MV-4-11 (cell line): ENCODE results near the gene LSS.

Experiments
- DNase-seq: peaks from one replicate; lab custom pipeline; 2025; lab: John Stamatoyannopoulos, UW

Gene LSS

DNA sequence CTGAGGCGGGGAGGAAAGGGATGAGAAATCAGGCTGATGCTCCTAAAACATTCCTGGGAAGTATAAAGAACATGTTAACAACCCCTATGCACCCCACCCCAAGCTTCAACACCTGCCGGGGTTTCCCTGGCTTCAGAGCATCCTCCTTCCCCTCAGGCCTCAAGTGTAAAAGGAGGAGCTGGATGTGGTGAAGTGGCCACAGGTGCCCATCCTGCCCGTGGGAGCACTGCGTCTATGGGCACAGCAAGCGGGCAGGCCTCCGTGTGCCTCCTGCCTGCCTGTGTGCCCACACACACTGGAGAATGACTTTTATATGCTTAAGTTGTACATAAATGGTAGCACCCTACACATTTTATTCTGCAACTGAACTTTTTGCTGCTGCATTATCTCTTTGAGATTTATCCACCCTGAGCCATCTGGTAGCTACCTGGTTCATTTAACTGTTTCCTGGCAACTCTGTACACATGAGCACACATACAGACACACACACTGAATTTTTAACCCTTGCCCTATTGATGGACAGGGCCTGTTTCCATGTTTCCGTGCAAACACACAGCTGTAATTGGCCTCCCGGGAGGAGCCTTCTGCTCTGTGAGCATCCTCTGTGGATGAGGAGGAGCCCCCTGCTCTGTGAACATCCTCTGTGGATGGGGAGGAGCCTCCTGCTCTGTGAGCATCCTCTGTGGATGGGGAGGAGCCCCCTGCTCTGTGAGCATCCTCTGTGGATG, 59.8 kb downstream of the LSS start:
- no peak for DNase-seq

DNA sequence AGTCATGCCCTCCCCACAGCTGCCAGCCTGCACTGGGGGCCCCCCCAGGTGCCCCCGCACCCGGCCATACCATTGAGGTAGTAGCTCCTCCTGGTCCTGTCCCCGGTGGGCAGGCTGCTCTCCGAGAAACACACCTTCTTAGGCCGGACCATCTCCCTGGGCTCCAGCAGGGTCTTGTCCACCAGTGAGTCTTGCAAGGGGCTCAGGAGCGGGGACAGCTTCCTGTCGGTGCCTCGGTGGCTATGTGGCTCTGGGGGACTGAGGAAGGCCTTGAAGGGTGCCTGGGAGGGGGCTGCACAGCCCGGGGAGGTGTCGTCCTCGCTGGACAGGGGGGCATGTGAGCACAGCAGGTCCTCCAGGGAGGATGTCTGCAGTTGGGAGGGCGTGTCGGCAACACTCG, 60.3 kb downstream of the LSS start:
- no peak for DNase-seq

DNA sequence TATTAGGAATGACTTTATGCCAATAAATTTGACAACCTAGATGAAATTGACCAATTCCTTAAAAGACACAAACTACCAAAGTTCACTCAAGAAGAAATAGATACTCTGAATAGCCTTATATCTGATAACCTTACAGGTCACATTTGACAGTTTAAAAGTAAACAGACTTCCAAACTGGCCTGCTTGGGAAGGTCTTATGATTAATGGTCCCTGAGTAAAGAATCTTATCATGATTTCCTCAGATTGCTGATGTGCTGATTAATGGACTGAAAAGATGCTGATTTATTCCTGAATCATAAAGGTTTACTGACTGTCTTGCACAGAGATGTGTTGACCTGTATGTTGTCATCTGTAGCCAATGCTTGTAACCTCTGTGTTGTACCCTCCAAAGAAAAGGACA, 63.5 kb downstream of the LSS start:
- DNase-seq = no peak

DNA sequence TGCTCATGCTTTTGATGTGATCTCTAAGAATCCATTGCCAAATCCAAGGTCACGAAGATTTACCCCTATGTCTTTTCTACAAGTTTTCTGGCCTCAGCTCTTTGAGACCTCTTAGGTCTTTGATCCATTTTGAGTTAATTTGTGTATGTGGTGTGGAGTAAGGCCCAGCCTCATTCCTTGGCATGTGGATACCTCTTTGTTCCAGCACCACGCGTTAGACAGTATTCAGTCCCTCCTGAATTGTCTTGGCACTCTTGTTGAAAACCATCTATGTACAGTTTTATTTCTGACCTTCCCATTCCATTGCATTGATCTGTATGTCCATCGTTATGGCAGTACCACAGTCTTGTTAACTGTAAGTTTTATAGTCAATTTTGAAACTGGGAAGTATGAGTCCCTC, 65.2 kb downstream of the LSS start:
- DNase-seq = no peak

DNA sequence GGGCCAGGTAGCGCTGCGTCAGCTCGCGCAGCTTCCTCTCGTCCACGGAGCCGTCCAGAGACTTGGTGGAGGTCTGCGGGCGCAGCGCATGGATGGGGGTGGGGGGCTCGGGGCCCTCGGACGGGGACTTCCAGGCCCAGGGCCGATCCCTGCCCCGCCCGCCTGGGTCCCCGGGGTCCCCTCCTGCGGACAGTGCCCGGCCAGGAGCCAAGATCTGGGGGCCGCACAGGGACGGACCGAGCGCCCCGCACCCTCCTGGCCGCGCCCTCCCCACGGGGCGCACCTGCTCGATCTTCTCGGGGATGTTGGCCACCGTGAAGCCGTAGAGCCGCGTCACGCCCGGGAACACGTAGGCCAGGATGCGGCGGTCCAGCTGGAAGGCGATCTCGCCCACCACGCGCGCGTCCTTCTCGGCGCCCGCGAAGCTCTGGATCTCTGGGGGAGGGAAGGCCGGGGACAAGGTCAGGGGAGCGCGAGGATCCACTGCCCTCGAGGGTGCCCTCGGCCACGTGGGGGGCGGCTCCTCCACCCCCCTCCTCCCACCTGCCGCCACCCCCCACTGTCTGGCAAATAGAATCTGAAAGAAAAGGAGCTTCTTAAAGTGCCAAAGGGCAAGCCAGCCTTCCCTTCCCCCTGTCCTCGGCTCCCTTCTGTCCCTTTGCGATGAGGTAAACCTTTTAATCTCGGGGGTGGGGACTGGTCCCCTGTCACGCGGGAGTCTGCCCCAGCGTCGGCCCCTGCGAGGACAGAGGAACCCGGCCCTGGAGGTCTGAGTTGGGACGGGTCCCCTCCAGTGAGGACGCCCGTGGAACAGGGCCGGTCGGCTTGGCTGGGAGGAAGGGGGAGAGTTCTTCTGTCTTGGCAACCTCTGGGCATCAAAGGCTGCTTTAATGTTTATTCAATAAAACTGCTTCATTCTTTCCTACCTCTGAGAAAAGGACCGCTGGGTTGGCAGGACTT, 66.7 kb downstream of the LSS start:
- no peak for DNase-seq

DNA sequence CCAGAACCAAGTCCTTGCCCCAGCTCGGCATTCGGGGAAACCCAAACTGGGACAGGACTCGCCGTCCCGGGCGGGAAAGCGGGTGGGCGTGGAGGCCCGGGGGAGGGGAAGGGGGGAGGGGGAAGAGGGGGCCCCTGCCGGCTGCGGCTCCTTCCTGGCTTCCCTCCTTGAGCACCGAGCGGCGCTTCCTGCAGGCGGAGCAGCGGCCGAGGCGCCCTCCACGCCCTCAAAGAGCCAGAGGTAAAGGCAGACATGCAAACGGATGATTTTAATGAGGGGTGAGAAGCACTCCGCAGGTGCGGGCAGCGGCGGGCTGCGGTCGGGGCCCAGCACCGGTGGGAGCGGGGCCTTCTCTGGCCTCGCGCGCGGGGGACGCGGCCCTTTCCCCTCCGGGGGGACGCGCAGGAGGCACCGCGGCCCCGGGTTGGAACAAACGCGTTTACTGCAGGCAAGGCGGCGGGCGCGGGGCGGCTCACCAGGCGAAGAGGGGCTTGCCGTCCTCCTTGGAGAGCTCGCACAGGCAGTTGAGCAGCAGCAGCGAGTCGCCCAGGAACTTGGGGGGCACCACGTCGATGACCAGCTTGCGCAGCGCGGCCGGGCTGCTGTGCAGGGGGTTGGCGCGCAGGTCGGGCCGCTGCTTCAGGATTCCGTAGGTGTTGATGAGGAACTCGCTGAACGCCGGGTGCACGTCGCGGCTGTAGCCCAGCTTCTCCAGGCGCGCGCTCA, 67.5 kb downstream of the LSS start:
- no peak for DNase-seq

DNA sequence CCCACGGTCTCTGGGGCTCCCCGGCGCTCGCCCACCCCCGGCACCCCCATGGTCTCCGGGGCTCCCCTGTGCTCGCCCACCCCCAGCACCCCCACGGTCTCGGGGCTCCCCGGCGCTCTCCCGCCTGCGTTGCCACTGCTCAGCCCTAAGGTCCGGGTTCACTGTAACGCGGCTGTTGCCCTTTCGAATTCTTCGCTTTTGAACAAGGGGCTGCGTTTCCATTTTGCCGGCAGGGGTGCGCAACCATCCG, 68.0 kb downstream of the LSS start:
- no peak for DNase-seq

DNA sequence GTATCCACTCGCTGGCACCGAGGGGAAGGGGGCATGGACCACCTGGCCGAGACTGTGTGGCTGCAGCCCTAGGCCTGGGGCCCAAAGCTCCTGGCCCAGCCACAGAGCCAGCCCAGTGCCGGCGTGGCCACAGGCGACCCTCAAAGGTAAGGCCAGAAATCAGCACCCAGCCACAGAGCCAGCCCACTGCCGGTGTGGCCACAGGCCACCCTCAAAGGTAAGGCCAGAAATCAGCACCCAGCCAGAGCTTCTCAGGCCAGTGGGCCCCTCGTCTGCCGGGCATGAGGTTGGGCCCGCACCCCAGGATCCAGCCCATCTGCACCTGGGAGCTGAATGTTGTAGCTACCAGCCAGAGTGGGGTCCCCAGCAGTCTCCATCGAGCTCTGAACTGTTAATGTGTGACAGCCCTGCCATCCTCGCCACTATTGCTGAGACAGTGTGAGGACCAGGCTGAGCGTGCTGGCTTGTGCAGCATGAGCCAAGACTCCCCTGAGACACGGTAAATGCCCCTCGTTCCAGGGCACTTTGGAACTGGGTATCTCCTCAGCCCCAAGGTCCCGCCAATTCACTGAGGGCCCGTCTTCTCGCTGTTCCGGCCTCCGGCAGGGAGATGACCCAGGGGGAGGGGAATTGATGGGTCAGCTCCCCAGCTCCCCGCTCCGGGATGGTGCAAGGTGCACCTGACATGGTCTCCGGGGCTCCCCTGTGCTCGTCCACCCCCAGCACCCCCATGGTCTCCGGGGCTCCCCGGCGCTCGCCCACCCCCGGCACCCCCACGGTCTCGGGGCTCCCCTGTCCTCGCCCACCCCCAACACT, 68.5 kb downstream of the LSS start:
- no peak for DNase-seq

DNA sequence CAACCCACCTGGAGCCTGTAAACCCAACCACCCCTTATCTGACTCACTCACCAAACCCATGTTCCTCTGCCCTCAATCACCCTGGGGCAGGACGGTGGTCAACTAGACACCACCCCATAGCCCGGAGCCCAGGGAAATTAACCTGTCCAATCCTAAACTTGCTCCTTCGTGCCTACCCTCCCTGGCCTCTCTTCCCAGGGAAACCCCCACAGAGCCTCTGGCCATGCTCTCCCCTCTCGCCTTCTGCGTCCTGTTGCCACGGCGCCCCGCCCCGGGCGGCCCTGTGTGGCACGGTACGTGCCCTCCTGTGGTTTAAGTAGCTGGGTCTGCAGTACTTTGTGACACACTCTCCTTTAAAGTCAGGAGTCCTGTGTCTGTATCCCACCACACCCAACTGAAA, 69.2 kb downstream of the LSS start:
- no peak for DNase-seq

DNA sequence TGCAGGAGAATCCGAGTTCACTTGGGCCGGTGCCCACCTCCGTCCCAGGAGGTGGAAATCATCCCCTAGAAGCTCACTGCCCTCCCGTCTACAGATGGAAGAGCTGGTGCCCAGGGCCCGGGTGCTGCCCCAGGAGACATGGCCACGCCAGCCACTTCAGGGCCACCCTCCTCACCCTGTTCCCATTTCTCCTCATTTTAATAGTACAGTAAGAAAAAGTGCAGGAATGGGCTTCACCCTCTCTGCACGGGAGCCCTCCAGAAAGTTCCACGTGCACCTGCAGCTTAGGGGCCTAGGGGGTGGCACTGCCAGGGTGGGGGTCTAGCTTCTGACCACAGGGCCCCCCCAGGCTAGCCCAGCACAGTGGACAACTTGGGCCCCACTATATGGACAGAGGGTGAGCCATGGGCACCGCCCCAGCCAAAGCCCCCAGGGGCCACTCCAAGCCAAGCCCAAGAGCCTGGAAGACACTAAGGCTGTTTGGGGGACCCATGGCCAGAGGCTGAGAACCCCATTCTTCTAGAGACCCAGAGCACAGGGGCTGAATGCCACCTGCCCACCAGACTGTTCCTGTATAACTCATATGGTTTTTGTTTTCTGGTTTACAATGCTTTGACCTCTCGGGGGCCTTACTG, 69.8 kb downstream of the LSS start:
- DNase-seq = no peak

DNA sequence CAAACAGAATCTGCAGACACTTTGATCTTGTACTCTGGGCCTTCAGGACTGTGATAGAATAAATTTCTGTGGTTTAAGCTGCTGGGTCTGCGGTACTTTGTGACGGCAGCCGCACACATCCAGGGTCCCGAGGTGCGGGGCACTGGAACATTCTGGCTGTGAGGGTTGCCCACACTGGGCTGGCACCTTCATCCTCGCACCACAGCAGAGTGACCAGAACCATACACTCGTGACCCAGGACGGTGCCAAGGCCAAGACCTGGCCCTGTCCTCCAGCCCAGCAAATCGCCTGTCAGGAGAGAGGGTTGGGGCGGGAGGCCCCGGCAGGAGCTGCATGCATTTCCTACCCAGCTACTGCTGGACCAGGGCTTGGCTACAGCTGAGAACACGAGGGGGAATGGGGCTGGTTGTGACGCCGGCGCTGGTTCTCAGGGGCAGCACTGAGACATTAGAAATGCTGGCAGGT, 70.6 kb downstream of the LSS start:
- no peak for DNase-seq

DNA sequence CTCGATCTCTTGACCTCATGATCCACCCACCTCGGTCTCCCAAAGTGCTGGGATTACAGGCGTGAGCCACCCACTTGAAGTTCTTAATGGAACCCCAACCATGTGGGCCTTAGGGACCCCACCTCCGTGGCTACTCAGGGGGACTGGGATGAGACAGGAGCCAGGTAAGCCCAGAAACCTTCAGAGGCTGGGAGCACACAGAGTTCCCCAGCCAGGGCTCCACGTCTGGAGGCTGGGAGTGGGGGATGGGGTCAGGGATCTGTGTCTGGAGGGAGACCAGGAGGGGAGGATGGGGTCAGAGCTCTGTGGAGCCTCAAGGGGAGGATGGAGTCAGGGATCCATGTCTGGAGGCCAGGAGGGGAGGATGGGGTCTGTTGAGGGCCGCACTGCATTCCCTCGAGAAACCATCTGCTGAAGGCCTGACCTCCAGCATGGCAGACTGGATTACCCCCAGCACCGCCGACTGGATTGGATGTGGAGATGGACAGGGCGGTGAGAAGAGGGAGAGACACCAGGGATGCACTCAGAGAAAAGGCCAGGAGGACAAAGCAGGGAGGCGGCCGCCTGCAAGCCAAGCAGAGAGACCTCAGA, 71.1 kb downstream of the LSS start:
- no peak for DNase-seq

DNA sequence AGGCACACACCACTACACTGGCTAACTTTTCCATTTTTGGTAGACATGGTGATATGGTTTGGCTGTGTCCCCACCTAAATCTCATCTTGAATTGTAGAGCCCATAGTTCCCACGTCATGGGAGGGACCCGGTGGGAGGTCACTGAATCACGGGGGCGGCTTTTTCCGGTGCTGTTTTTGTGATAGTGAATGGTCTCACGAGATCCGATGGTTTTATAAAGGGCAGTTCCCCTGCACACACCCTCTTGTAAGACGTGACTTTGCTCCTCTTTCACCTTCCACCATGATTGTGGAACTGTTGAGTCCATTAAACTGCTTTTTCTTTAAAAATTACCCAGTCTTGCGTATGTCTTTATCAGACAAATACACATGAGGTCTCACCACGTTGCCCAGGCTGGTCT, 71.9 kb downstream of the LSS start:
- DNase-seq = no peak

DNA sequence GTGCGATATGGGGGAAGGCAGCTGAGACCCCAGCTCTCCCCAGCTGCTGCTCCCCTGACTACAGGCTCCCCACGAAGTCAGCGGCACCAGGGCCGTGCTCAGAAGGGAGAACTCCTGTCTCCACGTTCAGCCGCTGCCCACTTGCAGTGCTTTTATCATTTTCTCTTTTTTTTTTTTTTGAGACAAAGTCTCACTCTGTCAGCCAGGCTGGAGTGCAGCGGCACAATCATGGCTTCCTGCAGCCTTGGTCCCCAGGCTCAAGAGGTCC, 72.3 kb downstream of the LSS start:
- DNase-seq = no peak

DNA sequence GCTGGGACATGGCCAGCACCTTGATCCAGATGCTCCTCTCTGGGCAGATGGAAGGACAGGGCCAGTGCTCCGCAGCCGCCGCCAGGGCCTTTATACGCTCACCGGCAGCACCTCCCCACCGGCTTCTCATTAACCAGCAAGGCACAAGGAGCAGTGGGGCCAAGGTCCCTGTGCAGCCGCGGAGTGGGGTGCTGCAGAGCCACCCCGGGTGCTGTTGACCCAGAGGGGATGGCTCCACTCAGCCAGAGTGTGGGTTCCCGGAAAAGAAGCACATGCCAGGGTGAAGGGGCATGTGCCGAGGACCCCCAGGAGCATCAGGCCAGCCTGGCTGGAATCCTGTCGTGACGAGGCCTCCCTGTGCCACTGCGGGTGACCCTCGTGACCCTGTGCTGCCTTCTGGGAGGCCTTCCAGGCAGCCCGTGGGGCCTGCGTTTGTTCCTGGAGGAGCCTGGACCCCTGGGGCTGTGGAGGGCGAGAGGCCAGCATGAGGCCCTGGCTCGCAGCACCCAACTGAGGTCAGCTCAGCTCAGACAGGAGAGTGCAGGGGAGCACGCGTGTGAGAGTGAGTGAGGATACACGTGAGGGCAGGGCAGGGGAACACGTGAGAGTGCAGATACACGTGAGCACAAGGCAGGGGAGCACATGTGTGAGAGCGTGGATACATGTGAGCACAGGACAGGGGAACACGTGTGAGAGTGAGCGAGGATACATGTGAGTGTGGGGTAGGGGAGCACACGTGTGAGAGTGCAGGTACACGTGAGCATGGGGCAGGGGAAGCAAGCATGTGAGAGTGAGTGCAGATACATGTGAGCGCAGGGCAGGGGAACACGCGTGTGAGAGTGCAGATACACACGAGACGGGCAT, 72.8 kb downstream of the LSS start, which contains the start of gene FTCD:
Gene FTCD, minus strand, starts transcription at position 66 of the 864 bp plus-strand sequence. Its CDS starts 56 bp downstream, at position 10.
- no peak for DNase-seq

DNA sequence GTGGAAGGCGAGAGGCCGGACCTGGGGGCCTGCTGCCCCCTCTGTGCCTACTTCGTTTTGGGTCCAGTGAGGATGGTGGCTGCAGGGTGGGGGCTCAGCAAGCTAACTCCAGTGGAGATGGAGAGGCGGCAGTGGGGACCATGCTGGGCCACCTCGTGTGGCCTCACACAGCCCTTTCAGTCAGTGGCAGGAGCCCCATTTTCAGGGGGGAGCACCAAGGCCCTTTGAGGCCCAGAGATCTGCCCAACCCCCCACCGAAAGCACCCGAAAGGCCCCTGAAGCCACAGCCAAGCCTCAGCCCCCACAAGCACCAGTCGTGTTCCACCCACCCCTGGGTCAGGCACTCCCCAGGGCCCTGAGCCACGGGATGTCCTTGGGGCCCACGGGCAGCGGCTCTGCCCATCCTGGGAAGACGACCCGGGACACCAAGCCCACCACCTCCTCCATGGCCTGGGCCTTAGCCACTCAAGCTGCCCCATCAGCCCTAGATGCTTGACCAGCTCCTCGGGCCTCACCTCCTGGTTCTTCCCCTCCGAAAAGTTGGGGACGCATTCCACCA, 73.5 kb downstream of the LSS start:
- DNase-seq = no peak

DNA sequence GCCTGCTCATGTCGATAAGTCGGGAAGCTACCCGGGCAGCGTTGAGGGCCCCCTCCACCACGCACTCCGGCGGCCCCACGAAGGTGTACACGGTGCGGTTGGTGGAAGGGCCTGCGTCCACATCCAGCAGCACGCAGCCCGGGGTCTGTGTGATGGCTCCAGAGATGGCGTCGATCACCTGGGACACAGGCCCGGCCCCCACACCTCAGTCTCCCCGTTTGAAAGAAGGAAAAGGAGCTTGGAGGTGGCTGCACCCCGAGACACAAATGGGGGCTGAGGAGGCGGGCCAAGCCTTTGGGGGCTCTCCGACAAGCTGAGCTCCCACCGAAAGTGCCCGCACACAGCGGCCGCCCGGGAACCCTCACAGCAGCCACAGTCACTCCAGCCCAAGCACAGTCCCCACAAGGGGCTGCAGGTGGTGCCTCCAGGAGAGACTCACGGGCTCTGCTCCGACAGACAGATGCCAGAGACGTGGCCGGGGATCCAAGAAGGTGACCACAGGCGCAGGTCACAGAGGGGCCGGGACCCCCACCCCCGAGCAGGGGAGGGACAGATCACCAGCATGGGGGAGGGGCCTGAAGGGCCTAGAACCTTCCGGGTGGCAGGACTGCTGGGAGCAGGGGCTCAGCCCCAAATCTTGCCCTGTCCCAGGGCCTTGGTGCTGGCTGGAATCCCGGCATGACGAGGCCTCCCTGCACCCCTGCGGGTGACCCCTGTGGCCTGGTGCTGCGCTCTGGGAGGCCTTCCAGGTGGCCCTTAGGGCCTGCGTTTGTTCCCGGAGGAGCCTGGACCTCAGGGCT, 74.2 kb downstream of the LSS start:
- DNase-seq = no peak

DNA sequence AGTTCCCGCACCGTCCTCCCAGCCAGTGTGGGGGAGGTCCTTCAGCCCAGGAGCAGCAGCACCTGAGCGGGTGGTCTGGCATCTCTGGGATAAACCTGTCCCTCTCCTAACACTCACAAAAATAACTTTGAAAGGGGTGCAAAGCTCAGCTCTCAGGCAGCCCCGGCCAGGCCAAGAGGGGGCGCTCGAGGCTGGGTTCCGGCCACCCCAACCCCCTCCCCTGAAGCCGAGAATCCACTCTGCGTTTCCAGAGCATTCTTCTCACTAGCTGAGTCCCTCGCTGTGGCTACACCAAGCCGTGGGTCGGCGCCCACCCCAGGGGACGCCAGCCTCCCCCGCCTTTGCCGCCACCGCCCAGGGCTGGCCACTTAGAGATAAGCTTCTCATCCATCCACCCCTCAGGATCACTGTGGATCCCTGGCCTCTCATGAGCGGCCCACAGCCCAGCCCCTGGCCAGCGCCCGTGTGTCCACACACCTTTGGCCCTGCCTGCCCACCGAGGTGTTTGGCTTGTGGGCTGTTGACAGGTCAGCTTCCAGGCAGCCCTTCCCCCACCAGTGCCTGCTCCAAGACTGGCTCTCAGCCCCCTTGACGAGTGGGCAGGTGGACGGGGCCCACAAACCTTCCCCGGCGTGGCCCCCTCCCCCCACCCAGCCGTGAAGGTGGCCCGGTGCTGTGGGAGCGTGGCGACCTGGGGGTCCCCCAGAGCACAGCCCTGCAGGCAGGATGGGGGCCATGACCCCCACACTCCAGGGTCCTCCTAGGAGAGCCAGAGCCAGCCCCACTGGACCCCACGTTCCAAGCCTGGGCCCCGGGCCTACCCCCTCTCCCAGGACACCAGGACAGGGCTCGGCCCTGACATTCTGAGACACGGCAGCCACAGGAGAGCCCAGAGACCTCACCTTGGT, 75.1 kb downstream of the LSS start:
- no peak for DNase-seq
